Measurements from ENCODE around the gene BAHD1. TPM values are rescaled to one million over a fixed set of nuclear protein-coding genes. Genes with fewer than 3 reads are reported as not detected.

BAHD1 gene
- total RNA-seq, 4 donors from 2014 or later = 9.0 to 35.5 (median 26.4) TPM

DNA sequence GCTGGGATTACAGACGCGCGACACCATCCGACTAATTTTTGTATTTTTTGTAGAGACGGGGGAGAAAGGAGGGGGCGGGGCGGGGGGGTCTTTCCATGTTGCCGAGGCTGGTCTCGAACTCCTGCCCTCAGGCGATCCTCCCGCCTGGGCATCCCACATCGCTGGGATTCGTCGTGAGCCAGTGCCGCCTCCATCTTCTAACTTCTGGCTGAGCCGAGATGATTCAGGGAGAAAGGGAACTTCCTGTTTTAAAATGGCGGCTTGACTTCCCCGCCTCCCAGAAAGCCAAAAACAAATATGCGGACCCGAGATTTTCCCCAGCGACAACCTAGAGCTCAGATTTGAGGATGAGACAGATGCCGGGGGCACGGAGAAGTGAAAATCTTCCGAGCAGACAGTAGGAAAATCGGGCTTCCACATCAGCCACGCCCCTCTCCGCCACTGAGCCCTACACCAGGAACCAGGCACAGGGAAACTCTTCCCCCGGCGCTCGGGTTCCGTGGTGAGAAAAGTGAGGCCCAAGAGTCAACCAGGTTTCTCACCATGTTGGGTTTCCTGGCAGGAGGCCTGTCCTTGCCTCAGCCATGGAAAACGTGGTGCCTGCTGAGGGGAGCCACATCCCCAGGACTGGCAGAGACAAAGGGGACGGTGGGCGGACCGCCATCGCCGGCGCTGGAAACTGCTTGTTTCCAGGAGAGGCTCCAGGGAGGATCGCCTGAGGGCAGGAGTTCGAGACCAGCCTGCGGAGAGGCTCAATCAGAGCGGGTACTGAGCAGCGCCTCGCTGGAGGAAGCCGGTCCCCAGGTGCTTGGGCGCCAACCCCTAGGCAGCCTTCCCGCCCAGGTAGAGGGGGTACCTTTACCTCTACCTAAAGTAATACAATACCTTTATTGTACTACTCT is 48.8 kb downstream of the BAHD1 start:
- intact Hi-C loops (cut with DNase I; ENCODE audit: low total_unique reads) = no loop called here
- in situ Hi-C loops (cut with MboI; ENCODE audit: low pct_ligation_motif_present in 1 of 4, low pct_unique_long_range_greater_than_20kb in 1 of 4, low sequenced_read_pairs in 3 of 4) = no loop called here

GRCh38 chr15:40493089-40493840 is 52.5 kb downstream of the BAHD1 start:
- no peaks in the 10 kb centered on the region for H3K36me3 ChIP-seq
- in situ Hi-C loops (cut with MboI; ENCODE audit: low pct_ligation_motif_present in 1 of 4, low pct_unique_long_range_greater_than_20kb in 1 of 4, low sequenced_read_pairs in 3 of 4) (no loop called here), intact Hi-C loops (cut with DNase I; ENCODE audit: low total_unique reads) (no loop called here)
- H3K27ac ChIP-seq = no peak overlapping the region
- no peaks in the 10 kb centered on the region for H3K9me3 ChIP-seq
- no peak overlapping the region for H3K4me3 ChIP-seq
- H3K27me3 ChIP-seq = no peaks in the 10 kb centered on the region
- H3K4me1 ChIP-seq = no peaks in the 10 kb centered on the region
- TF ChIP-seq POLR2AphosphoS5 (IDR thresholded peaks at IDR 0.05) = no peak
- TF ChIP-seq POLR2A (IDR thresholded peaks at IDR 0.05) = no peak
- TF ChIP-seq, protein P1, sequence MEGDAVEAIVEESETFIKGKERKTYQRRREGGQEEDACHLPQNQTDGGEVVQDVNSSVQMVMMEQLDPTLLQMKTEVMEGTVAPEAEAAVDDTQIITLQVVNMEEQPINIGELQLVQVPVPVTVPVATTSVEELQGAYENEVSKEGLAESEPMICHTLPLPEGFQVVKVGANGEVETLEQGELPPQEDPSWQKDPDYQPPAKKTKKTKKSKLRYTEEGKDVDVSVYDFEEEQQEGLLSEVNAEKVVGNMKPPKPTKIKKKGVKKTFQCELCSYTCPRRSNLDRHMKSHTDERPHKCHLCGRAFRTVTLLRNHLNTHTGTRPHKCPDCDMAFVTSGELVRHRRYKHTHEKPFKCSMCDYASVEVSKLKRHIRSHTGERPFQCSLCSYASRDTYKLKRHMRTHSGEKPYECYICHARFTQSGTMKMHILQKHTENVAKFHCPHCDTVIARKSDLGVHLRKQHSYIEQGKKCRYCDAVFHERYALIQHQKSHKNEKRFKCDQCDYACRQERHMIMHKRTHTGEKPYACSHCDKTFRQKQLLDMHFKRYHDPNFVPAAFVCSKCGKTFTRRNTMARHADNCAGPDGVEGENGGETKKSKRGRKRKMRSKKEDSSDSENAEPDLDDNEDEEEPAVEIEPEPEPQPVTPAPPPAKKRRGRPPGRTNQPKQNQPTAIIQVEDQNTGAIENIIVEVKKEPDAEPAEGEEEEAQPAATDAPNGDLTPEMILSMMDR (IDR thresholded peaks at IDR 0.05) = no peak
- TF ChIP-seq EP300 (IDR thresholded peaks at IDR 0.05; ENCODE audit: low read depth) = no peak
- no peak for DNase-seq
- 81 to 86% methylated on average over 5 to 8 of the region's 8 CpGs for WGBS, 2 donors (ENCODE audit: low coverage in 1 of 2)

More for the DNA sequence above, 48.8 kb downstream of the BAHD1 start:
- Histone ChIP-seq H3K36me3 (no peaks in the 10 kb centered on the region), H3K4me3 (no peak overlapping the region), H3K4me1 (no peaks in the 10 kb centered on the region), H3K27ac (no peak overlapping the region), H3K27me3 (no peaks in the 10 kb centered on the region), H3K9me3 (no peaks in the 10 kb centered on the region)
- 91% methylated on average over 47 of the region's 47 CpGs; no CpG with 5 or more reads in 1 of the 2 donors for WGBS, 2 donors (ENCODE audit: low coverage in 1 of 2)
- no peak for DNase-seq
- TF ChIP-seq, protein P1 (IDR thresholded peaks at IDR 0.05) = no peak
- TF ChIP-seq POLR2AphosphoS5 (IDR thresholded peaks at IDR 0.05) (no peak), EP300 (IDR thresholded peaks at IDR 0.05; ENCODE audit: low read depth) (no peak), POLR2A (IDR thresholded peaks at IDR 0.05) (no peak)

DNA sequence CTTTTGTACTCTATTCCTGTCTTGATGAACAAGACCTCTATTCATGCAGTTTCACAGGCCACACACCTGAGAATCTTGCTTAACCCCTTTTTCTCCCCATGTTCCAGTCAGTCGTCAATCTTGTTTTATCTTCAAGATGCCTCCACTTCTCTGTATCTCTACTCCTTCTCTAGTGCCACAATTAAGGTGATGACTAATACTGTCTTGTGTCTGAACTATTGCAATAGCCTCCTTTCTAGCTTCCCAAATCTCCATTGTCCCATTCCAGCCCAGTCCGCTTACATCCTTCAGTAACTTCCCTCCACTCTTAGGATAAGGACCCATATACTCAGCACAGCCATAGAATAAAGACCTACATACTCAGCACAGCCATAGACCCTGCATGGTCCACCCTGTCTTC is 54.8 kb downstream of the BAHD1 start:
- Histone ChIP-seq H3K36me3 (no peaks in the 10 kb centered on the region), H3K27ac (no peak overlapping the region), H3K9me3 (no peaks in the 10 kb centered on the region), H3K4me1 (no peaks in the 10 kb centered on the region), H3K4me3 (no peak overlapping the region), H3K27me3 (peaks cover 13% of the 10 kb centered on the region)
- in situ Hi-C loops (cut with MboI; ENCODE audit: low pct_ligation_motif_present in 1 of 4, low pct_unique_long_range_greater_than_20kb in 1 of 4, low sequenced_read_pairs in 3 of 4) = no loop called here
- no peak for TF ChIP-seq POLR2A (IDR thresholded peaks at IDR 0.05)
- TF ChIP-seq EP300 (IDR thresholded peaks at IDR 0.05; ENCODE audit: low read depth) = no peak
- TF ChIP-seq POLR2AphosphoS5 (IDR thresholded peaks at IDR 0.05) = no peak
- TF ChIP-seq, protein P1 (IDR thresholded peaks at IDR 0.05) = no peak
- DNase-seq = no peak
- 93 to 100% methylated on average over 1 to 2 of the region's 2 CpGs for WGBS, 2 donors (ENCODE audit: low coverage in 1 of 2)
- intact Hi-C loops (cut with DNase I; ENCODE audit: low total_unique reads) = no loop called here

GRCh38 chr15:40498418-40498817 is 57.7 kb downstream of the BAHD1 start:
- 64 to 70% methylated on average over 3 to 5 of the region's 5 CpGs for whole genome bisulfite sequencing, 2 donors (ENCODE audit: low coverage in 1 of 2)
- in situ Hi-C loops (cut with MboI; ENCODE audit: low pct_ligation_motif_present in 1 of 4, low pct_unique_long_range_greater_than_20kb in 1 of 4, low sequenced_read_pairs in 3 of 4) (no loop called here), intact Hi-C loops (cut with DNase I; ENCODE audit: low total_unique reads) (no loop called here)
- Histone ChIP-seq H3K27ac (no peak overlapping the region), H3K36me3 (no peaks in the 10 kb centered on the region), H3K27me3 (peaks cover 16% of the 10 kb centered on the region), H3K4me1 (no peaks in the 10 kb centered on the region), H3K9me3 (no peaks in the 10 kb centered on the region), H3K4me3 (no peak overlapping the region)
- no peak for TF ChIP-seq POLR2AphosphoS5 (IDR thresholded peaks at IDR 0.05)
- TF ChIP-seq POLR2A (IDR thresholded peaks at IDR 0.05) = no peak
- TF ChIP-seq EP300 (IDR thresholded peaks at IDR 0.05; ENCODE audit: low read depth) = no peak
- TF ChIP-seq, protein P1 (IDR thresholded peaks at IDR 0.05) = no peak
- no peak for DNase-seq

Measured in transverse colon (tissue), 4 donors.